CD4-positive, alpha-beta T cell treated with Interleukin-1 beta for 1 hour (primary cell): ENCODE measurements around the gene RIMBP2.
"Not testable (repeated sequence)": the region's sequence is repeated elsewhere in the genome, so short reads cannot be mapped to it uniquely, and the experiment has no call there.

Experiments
- DNase-seq, 2 donors: peaks; one replicate each; pipeline ENCODE4 v3.0.0-alpha.2; 2020 to 2022

RIMBP2 gene

DNA sequence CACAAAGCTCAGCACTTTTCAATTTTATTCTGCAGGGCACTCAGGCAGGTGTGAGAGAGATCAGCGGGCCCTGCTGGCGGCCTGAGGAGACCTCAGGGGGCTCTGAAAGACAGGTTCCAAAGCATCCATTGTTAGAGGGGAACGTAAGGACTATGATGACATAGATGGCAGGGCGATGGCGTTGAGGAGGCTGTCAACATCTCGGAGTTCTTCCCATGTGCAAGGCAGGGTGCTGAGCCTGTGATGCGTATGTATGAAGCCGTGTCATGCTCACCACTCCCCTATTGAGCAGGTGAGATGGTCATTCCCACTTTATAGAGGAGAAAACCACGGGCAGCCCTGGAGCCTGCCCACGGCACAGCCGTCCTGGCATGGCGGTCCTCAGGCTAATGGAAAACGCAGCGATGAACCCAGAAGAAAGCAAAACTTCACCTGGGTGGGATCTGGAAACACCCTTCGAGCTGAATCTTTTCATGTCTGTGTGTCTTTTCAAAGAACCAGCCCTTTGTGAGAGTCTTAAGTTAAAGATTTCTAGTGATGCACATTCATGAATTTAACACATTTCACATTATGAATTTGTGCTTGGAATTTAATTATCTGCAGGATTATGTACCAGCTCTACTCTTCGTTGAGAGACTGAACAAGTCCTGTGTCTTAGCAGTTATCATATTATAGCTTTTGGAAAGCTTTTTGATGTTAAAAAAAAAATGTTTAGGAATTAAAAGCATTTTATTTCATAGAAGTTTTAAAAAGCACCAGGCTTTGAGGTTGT lies 64.7 kb downstream of the RIMBP2 start:
- no peak for DNase-seq

DNA sequence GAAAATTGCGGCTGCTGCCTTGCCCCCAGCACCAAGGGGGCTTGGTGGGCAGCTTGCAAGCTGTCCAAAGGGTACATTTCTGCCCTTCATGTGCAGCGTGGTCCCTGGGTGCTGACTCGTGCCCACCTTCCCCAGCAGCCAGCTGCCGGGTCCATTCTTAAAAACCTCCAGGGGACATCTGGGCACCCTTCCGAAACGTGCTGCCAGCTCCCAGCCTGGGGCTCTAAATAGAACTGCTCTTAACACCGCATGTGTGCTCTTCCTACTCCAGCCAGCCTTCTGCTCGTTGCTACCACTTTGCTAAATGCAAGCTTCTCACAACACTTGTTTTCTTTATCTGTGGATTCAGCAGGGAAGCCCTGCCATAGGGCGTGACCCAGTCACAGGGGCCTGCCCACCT lies 66.0 kb downstream of the RIMBP2 start:
- no peak for DNase-seq

DNA sequence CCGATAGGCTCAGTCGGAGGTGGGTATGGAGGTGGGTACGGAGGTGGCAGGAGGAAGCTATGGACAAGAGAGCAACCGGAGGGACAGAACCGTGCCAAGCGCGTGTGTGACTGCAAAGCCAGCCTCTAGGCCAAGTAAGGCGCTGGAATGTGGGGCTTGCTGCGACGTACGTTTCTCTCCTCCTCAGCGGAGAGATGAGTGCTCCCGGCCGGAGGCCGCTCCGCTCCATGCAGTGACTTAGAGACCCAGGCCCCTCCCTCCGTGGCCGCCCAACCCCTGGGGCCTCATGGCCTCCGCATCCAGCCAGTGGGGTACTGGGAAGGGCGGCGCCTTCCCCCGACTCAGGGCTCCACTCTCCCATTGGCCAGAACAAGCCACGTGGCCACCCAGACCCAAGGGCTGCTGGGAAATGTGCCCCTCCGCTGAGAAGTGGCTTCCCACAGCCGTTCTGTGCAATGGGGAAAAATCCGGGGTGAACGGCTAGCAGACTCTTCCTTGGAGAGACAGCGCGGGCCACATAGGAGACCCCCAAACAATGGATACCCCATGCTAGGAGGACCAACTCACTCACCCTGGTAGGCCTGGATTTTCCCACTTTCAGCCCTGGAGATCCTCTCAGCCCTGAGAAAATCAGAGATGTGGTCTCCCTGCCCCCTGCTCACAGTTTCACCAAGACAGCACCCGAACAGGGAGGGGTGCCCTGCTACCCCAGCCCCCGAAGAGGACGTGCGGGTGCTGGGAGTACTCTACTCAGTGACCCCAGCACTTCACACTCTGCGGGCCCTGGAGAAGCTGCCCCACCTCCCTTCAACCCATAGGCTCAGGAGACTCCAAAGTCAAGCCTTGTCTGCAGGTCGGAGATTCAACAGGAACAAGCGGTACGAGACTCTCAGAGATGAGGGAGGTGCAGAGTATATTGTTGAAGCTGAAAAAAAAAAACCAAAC lies 66.7 kb downstream of the RIMBP2 start:
- DNase-seq, result no peak

DNA sequence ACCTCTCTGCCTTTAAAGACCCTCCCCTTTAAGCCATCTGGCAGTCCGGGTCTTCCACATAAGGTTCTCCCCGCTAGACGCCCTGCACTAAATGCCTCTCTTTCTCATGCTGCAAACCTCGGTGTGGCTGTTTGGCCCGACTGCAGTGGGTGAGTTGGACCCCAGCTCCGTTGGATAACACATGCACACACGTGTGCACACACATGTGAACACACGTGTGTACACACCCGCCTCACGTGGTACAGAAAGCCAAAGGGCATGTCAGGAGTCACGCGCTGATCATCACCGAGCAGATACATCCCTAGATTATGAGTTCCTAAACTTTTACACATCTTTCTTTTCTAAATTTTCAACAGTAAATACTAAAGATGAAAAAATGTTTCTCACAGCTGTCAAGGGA lies 68.3 kb downstream of the RIMBP2 start:
- no peak for DNase-seq

DNA sequence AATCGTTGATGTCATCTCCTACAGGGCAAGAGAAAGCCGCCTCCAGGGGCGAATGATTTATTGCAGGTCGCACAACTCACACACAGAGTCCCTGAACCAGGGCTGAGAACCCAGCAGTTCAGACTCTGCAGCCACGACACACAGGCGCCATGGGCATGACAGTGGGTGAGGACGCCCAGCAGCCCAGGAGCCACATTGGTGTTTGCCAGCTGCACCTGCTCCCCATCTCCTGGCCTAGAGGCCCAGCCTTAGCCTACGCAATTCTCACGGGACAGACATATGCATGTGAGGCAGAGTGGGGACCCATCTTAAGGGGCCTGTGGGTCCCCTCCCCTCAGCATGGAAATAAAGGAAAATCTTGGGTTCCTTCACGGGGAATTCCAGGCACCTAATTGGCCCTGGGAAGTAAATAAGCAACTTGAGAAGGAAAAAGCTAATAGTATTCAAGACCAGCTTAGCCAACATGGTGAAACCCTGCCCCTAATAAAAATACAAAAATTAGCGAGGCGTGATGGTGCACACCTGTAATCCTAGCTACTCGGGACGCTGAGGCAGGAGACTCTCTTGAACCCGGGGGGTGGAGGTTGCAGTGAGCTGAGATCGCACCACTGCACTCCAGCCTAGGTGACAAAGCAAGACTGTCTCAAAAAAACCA lies 69.3 kb downstream of the RIMBP2 start:
- DNase-seq, result no peak

DNA sequence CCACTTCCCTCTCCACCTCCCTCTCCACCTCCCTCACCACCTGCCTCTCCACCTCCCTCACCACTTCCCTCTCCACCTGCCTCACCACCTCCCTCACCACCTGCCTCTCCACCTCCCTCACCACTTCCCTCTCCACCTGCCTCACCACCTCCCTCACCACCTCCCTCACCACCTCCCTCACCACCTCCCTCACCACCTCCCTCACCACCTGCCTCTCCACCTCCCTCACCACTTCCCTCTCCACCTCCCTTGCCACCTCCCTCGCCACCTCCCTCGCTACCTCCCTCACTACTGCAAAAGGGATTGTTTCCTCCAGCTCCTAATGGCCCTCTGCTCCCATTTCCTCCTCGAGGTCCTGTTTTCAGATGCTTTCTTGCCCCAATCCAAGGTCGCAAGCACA lies 69.9 kb downstream of the RIMBP2 start:
- DNase-seq, result not testable (repeated sequence)

DNA sequence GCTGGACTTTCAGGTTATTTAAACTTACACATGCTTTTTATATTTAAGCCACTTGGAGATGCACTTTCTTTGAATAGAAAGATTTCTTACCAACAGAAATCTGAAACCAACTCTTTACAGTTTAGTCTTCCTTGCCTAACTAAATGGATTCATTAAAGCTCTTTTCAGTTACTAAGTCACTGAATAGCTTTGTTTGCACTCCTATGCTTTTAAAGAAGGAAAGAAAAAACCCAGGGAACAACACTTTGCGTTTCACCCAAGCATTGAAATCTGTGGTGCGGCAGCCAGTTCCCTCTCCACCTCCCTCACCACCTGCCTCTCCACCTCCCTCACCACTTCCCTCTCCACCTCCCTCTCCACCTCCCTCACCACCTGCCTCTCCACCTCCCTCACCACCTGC lies 70.3 kb downstream of the RIMBP2 start:
- no peak for DNase-seq

DNA sequence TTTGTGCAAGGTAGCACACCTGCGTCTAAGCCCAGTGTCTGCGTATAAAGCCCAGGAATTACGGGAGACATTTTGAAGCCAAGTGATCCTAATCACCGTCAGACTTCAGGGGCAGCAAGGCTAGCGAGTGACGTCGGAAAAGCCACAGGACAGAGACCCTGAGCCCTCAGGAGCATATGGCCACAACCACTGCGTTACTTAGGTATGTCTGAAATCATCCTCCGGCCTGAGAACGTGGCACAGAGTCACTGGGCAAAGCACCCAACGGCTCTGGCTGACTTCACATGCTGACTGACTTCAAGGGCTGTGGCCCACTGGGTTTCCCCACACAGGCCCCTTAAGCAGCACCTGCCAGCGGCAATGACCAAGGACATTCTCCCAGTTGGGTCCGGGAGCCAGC lies 71.5 kb downstream of the RIMBP2 start:
- DNase-seq, result no peak

DNA sequence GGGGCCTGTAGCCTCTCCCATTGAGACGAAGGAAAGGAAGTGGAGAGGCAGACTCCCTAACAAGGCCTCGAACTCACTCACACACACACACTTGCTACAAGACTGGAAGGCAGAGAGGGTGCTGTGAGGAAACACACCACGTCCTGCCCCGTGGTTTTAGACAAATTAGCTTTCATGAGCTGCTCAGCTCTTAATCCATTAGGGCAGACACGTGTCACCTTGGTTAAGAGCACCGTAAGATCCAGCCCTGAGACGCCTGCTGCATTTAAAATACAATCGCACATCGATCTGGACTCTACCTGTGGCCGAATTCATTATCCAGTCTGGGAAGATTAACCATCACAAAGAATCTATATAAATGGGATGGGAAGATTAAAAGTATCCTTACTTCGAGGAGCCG lies 72.0 kb downstream of the RIMBP2 start:
- DNase-seq, result no peak

DNA sequence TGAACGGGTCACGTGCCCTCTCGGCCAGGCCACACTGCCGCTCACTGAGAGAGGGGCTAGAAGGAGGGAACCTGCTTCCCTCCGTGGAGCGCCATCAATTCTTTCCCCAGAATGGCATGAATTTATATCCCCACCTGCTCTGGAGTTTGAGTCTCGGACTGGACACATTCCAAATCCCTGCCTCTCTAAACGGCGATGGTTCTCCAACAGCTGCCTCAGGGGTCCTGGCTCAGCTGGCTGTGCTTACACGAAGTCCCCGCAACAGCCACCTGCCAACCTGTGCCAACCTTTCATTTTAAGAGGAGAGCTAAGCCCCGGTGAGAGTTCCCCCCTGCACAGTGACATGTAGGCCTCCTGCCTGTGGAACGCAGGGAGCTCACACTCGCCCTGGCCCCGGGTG lies 73.2 kb downstream of the RIMBP2 start:
- no peak for DNase-seq

DNA sequence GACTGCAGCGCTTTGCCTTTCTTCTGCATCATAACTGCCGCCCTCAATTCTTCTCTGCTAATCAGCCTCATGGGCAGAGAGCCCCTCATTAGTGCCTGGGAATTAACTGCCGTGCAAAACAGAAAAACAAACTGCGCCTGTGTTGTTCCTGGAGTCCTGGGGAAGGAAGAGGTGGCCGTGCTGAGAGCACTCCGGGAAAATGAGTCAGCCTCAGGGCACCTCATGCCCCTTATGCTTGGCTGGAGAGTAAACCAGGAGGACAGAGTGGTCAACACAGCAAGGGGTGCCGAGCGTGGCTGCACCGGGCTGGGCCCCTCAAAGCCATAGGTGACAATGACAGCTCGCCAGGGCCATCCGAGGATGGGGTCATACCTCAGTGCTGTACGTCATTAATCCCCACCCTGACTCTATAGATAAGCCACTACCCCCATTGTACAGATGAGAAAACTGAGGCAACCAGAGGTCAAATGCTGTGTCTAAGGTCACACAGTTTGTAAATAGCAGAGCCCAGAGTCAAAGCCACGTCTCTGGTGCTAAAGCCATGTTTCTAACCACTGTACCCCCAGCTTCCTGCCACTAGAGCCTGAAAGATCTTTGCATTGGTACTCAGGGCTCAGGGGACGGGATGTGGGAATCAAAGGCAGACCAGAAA lies 74.4 kb downstream of the RIMBP2 start:
- no peak for DNase-seq

DNA sequence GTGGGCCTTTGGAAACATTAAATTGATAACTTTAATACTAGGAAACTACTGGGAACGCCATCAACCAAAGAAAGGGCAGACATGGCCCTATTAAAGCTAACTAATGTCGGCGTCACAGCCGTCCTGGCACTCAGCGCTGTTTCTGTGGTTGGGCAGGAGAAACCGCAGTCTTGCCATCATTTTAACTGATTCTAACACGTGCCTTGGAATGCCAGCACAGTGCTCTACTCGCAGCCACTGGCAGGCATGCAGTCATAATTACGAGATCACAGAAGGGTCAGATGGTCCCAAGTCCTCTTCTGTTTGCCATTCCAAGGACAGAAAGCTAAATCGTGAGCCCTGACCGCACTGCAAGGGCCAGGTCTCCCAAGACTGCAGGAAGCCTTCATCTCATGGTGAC lies 75.2 kb downstream of the RIMBP2 start:
- no peak for DNase-seq

DNA sequence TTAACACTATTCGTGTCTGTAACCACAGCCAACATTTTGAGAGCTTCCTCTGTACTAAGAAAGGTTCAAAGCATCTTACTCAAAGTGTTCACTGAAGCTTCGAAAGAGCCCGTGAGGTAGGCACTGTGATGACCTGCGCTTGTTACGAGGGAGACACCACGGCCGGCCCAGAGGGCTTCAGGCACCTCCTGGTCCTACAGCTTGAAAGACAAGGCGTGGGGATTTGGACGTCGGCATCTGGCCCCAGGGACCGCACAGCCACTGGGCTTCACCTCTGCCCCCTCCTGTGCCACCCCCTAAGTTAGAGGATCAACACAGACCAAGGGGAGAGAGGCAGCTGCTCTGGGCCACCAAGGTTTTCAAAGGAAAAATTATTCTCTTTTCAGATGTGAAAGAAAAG lies 75.6 kb downstream of the RIMBP2 start:
- no peak for DNase-seq

DNA sequence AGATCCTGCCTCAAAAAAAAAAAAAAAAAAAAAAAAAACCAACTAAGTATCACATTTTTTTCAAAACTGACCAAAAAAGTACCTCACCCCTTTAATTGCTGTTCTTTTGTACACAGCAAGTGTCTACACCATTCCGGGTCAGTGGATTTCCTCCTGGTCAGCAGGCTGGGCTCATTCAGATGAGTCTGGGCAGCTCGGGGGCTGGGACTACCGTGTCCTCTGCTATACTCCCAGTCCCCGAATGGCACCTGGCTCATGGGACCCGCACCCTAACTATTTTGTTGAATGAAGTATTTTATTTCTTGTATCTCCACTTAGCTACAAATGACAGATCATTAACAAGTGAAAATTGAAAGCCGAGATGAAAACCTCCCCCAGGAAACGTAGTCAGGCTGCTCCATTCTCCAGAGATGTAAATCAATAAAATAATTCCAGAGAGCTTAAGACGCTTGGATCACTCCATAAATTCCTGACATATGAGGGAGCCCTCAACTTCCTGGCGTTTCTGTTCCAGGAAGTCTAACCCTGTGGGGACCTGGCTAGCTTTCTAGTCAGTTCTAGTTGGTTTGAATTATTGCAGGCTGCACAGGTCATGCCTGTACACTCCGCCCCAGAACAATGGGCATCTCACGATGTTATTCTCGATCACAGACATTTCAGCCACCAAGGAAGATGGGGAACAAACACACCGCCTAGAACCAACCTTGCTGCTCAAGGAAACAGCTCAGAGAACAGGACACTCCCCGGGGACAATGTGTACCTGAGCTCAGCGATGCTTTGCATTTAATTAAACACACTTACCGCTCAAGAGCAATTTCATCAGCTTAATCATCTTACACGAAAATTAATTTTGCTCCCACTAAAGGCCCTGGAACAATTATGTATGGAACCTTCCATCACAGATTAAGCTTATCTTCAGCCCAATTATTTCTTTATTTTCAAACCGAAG lies 76.3 kb downstream of the RIMBP2 start:
- DNase-seq, result no peak

DNA sequence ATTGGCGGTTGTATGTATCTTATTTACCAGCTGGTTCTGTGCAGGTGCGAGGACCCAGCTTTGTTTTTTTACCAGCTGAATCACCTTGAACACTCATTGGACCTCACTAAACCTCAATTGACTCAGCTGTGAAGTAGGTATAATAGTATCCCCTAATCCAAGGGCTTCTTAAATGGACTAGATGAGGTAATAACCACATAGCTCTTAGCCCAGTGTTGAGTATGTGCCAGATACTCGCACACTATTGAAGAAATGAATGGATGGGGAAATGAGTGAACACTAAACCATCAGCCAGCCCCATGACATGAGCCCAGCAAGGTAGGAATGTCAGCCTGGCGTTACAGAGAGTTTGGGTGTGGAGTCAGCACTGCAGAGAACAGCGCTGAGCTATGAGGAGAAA lies 79.7 kb downstream of the RIMBP2 start:
- no peak for DNase-seq

DNA sequence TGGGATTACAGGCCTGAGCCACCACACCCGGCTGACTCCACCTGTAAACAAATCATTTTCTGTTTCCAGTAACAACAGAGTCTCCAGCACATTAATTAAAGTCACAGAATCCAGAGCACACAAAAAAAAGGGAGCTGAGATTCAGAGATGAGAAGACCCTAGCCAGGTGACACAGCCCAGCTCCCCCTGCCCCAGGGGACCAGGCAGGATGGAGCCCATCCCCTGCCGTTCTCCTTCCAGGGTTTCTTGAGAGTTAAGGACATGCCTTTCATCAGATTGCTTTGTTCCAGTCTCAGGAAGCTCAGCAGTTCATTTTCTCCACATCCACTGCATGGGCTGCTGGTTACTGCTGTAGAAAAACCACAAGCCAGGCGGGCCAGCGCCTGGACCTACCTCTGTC lies 81.2 kb downstream of the RIMBP2 start:
- DNase-seq, result no peak

DNA sequence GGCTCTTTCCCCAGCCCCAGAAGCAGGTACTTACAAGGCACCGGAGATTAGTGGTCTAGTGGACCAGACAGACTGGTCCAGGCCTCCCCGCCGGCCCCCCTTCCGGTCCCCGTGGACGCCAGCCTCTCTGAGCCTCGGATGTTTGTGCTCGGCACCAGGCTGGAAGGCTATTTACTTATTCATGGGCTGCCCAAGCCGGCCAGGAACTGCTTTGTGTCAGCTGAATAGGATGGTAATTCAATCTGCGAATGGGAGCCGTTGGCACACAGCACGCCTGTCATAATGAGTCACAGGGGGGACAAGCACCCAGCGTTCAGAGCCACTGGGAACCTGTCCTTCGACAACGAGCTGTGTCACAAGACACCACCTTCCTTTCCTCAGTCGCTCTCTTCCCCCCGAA lies 82.3 kb downstream of the RIMBP2 start:
- no peak for DNase-seq

DNA sequence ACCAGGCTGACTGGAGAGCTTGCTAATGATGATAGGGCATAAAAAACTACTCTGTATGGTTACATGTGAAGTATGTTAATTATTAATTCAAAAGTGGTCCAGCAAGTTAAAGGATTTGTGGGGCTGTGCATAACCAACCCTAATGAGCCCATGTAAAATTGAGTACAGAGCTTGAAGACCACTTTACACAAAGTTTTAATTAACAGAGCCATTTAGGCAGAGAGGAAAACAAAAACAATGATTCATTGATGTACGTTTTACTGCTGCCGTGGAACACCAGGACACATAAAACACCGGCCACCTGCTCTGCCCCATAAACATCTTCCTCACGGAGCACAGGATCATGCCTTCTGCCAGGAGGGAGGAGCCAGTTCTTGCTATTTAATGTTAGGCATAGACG lies 83.5 kb downstream of the RIMBP2 start:
- no peak for DNase-seq

DNA sequence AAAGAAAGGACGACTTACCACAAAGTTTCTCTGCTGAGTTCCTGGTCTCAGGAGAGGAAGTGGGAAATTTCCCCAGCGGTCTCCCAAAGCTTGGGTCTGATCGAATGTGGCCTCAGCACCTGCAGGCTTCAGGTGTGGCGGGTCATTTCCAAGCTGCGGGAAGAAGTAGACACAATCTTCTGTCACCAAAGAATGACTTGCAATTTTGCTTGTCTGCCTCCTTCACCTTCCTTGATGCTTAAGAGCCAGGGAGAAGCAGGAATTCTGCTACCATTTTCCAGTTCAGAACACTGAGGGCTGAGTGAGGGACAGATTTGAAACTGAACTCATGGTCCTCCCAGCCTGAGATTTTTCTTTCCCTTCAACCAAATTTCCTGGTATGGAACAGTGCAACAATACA lies 87.8 kb downstream of the RIMBP2 start:
- DNase-seq, result no peak

DNA sequence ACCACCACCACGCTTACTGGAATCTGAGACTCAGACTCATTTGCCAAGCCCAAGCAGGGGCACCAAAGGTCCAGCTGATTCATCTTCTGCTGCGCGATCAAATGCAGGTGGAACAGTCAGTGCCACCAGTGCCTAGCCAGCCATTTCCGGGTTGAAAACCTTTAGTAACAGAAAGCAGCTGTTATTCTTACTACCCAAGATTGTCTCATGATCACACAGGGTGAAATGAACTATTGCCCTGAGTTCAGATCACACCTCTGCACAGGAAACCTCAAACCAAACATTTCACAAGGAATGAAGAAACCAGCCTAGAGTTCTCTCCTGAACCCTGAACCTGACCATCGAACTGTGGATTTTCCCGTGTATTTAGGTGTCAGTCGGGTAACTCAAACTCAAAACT lies 88.9 kb downstream of the RIMBP2 start:
- DNase-seq, result no peak

DNA sequence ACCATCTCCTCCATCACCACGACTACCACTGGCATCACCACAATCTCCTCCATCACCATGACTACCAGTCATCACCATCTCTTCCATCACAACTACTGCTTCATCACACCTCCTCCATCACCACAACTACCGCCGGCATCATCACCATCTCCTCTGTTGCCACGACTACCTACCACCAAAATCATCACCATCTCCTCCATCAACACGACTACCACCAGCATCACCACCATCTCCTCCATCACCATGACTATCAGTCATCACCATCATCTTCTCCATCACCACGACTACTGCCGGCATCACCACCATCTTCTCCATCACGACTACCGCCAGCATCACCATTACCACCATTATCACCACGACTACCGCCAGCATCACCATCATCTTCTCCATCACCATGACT lies 89.5 kb downstream of the RIMBP2 start:
- DNase-seq, result no peak

DNA sequence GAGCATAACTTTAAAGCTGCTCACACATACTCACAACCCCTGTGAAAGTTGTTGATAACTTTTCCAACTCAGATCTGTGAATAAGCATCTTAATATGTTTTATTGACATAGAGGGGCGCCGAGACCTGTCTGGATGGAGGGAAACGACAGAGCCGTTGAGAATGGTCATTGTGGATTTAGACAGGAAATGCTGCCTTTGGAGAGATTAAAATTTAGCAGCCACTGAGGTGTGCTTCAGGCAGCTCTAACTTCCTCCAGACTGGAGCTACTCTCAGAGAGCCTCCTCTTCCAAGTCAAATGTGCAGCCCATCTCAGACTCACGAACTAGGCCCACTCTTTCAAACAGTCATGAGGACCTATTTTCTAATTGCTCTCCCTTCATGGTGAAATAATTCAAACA lies 90.9 kb downstream of the RIMBP2 start:
- no peak for DNase-seq
